RWPE2 (cell line): Measurements from ENCODE around the gene TBL2.
A peak's percentile ranks its signal among the peaks of the same experiment; 100 is the strongest.
"Not testable (repeated sequence)": the region's sequence is repeated elsewhere in the genome, so short reads cannot be mapped to it uniquely, and the experiment has no call there.

Experiments
- ATAC-seq: fragments of 200-7000 bp; cut with Tn5 transposase; 3 replicates; pipeline ENCODE4 v1.9.1; 2021; ENCODE audit warnings: low read depth
- DNase-seq: peaks from one replicate; pipeline ENCODE4 v3.0.0-alpha.2; 2020; ENCODE audit warnings: low spot score
- H3K27ac ChIP-seq: fragments of 450-650 bp; 2 replicates; pipeline ENCODE4 v1.5.1; 2017; ENCODE audit warnings: mild to moderate bottlenecking; ENCODE audit not compliant: poor library complexity, severe bottlenecking
- H3K27me3 ChIP-seq: fragments of 250-450 bp; sonication (Bioruptor Pico); 2 replicates; pipeline ENCODE4 v1.5.1; 2021; ENCODE audit warnings: mild to moderate bottlenecking, moderate library complexity; ENCODE audit not compliant: insufficient read depth, poor library complexity, severe bottlenecking
- H3K36me3 ChIP-seq: fragments of 250-450 bp; sonication (Bioruptor Pico); 2 replicates; pipeline ENCODE4 v1.5.1; 2020; ENCODE audit warnings: low read depth, mild to moderate bottlenecking, moderate library complexity
- H3K4me1 ChIP-seq: fragments of 250-450 bp; sonication (Bioruptor Pico); 2 replicates; pipeline ENCODE4 v1.5.1; 2021; ENCODE audit warnings: mild to moderate bottlenecking, moderate library complexity; ENCODE audit not compliant: insufficient read depth, poor library complexity, severe bottlenecking
- H3K4me3 ChIP-seq: fragments of 250-450 bp; sonication (Bioruptor Pico); 2 replicates; pipeline ENCODE4 v1.5.1; 2021; ENCODE audit warnings: mild to moderate bottlenecking, moderate library complexity; ENCODE audit not compliant: severe bottlenecking
- H3K9me3 ChIP-seq: fragments of 250-450 bp; sonication (Bioruptor Pico); 2 replicates; pipeline ENCODE4 v1.5.1; 2021; ENCODE audit warnings: mild to moderate bottlenecking, moderate library complexity; ENCODE audit not compliant: severe bottlenecking
- CTCF ChIP-seq: fragments of 450-650 bp; IDR thresholded peaks from one replicate; pipeline ENCODE4 v1.5.1; 2017; ENCODE audit warnings: mild to moderate bottlenecking, moderate library complexity; ENCODE audit not compliant: poor library complexity, severe bottlenecking

Gene TBL2

GRCh38 chr7:73618538-73618937, 40.2 kb upstream of the TBL2 start:
- Histone ChIP-seq H3K4me1 (no peaks in the 10 kb centered on the region), H3K27me3 (peaks cover 9% of the 10 kb centered on the region), H3K27ac (no peak overlapping the region), H3K9me3 (no peaks in the 10 kb centered on the region), H3K36me3 (no peaks in the 10 kb centered on the region), H3K4me3 (no peak overlapping the region)
- no peak for TF ChIP-seq CTCF
- no peak for DNase-seq
- no peak for ATAC-seq

- H3K36me3 ChIP-seq, H3K27ac ChIP-seq, H3K9me3 ChIP-seq, H3K4me3 ChIP-seq, H3K27me3 ChIP-seq, ATAC-seq, H3K4me1 ChIP-seq, DNase-seq: not testable (repeated sequence)
Measured at GRCh38 chr7:73617520-73617919, 39.1 kb upstream of the TBL2 start.

GRCh38 chr7:73615886-73616285, 37.5 kb upstream of the TBL2 start:
- ATAC-seq (no peak), DNase-seq (no peak)
- Histone ChIP-seq H3K27ac (no peak overlapping the region), H3K4me1 (no peaks in the 10 kb centered on the region), H3K9me3 (no peaks in the 10 kb centered on the region), H3K27me3 (no peaks in the 10 kb centered on the region), H3K4me3 (no peak overlapping the region), H3K36me3 (no peaks in the 10 kb centered on the region)
- no peak for TF ChIP-seq CTCF

- H3K36me3 ChIP-seq, DNase-seq, H3K4me3 ChIP-seq, H3K4me1 ChIP-seq, H3K27me3 ChIP-seq, H3K27ac ChIP-seq, H3K9me3 ChIP-seq, ATAC-seq: not testable (repeated sequence)
Measured at GRCh38 chr7:73614937-73615336, 36.6 kb upstream of the TBL2 start.

GRCh38 chr7:73613954-73614735, 35.8 kb upstream of the TBL2 start:
- Histone ChIP-seq H3K36me3 (no peaks in the 10 kb centered on the region), H3K27ac (no peak overlapping the region), H3K4me1 (no peaks in the 10 kb centered on the region), H3K27me3 (no peaks in the 10 kb centered on the region), H3K9me3 (no peaks in the 10 kb centered on the region), H3K4me3 (no peak overlapping the region)
- no peak for DNase-seq
- TF ChIP-seq CTCF = no peak
- ATAC-seq = no peak

- ATAC-seq = peak; percentile 50
Measured at GRCh38 chr7:73612598-73613269, 34.4 kb upstream of the TBL2 start.

More at GRCh38 chr7:73612598-73613269, 34.4 kb upstream of the TBL2 start:
- H3K27ac ChIP-seq = no peak overlapping the region
- no peaks in the 10 kb centered on the region for H3K9me3 ChIP-seq
- no peaks in the 10 kb centered on the region for H3K27me3 ChIP-seq
- H3K4me3 ChIP-seq = no peak overlapping the region
- peak; percentile 7 for TF ChIP-seq CTCF
- no peaks in the 10 kb centered on the region for H3K36me3 ChIP-seq
- DNase-seq = no peak
- H3K4me1 ChIP-seq = no peaks in the 10 kb centered on the region
